Hepatocyte (in vitro differentiated cells): ENCODE results near the gene CD7.

Source experiments
- EZH2 ChIP-seq: fragments of 200-600 bp; sonication (generic); IDR thresholded peaks from 2 replicates; pipeline ENCODE4 v1.6.1; 2016; ENCODE audit warnings: antibody characterized with exemption, mild to moderate bottlenecking, borderline replicate concordance
- TF ChIP-seq, protein P1 (sequence below): fragments of 200-600 bp; sonication (generic); IDR thresholded peaks from 2 replicates; pipeline ENCODE4 v1.5.1; 2016; ENCODE audit warnings: antibody characterized with exemption, mild to moderate bottlenecking; ENCODE audit not compliant: poor library complexity

DNA sequence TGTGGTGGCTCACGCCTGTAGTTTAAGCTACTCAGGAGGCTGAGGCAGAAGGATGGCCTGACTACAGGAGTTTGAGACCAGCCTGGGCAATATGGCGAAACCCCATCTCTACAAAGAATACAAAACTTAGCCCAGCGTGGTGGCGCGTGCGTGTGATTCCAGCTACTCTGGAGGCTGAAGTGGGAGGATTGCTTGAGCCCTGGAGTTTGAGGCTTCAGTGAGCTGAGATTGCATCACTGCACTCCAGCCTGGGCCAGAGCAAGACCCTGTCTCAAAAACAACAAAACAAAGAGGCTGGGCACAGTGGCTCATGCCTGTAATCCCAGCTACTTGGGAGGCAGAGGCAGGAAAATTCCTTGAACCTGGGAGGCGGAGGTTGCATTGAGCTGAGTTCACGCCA lies 36.9 kb downstream of the CD7 start:
- TF ChIP-seq, protein P1, sequence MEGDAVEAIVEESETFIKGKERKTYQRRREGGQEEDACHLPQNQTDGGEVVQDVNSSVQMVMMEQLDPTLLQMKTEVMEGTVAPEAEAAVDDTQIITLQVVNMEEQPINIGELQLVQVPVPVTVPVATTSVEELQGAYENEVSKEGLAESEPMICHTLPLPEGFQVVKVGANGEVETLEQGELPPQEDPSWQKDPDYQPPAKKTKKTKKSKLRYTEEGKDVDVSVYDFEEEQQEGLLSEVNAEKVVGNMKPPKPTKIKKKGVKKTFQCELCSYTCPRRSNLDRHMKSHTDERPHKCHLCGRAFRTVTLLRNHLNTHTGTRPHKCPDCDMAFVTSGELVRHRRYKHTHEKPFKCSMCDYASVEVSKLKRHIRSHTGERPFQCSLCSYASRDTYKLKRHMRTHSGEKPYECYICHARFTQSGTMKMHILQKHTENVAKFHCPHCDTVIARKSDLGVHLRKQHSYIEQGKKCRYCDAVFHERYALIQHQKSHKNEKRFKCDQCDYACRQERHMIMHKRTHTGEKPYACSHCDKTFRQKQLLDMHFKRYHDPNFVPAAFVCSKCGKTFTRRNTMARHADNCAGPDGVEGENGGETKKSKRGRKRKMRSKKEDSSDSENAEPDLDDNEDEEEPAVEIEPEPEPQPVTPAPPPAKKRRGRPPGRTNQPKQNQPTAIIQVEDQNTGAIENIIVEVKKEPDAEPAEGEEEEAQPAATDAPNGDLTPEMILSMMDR, result no peak
- no peak for TF ChIP-seq EZH2
